ENCODE results near the gene UNC93A.

DNA sequence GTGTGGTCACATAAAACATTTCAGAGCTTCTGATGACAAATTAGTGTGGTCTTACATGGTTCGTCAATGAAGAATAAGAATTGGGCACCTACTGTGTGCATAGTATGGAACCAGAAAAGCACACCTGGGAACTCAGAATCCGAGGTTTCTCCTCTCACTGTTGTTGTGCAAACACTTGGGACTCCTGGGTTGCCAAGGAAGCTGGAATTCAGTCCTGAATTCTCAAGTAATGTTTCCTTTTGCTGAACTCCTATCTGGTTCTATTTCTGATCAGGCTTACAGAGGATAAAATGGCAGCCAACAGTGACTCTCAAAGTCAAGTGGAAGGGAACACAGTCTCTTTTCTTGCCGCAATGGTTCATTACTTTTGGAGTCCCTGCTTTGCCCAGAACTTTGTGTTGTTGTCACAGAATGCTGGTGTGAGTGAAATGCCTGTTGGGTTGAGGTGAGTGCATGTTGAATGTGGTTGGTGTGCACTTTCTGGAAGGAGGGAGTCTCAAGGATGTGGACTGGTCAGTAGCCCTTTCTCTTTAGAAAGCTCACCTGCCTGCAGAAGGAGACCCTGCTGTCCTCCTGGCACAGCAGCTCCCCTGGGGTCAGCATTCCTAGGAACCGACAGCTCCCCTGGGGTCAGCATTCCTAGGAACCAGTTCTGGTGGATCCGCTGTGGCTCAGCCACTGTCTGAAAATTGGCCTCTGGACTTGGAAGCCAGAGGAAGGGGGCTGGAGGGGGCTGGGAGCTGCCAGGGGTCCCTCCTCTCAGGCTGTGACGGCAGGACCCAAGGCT is 1.4 kb downstream of the UNC93A start:
- TF ChIP-seq, protein P1, sequence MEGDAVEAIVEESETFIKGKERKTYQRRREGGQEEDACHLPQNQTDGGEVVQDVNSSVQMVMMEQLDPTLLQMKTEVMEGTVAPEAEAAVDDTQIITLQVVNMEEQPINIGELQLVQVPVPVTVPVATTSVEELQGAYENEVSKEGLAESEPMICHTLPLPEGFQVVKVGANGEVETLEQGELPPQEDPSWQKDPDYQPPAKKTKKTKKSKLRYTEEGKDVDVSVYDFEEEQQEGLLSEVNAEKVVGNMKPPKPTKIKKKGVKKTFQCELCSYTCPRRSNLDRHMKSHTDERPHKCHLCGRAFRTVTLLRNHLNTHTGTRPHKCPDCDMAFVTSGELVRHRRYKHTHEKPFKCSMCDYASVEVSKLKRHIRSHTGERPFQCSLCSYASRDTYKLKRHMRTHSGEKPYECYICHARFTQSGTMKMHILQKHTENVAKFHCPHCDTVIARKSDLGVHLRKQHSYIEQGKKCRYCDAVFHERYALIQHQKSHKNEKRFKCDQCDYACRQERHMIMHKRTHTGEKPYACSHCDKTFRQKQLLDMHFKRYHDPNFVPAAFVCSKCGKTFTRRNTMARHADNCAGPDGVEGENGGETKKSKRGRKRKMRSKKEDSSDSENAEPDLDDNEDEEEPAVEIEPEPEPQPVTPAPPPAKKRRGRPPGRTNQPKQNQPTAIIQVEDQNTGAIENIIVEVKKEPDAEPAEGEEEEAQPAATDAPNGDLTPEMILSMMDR (IDR thresholded peaks at IDR 0.05; ENCODE audit: borderline replicate concordance, extremely low read depth, low read length, poor library complexity, severe bottlenecking) = no peak
- TF ChIP-seq EZH2 (IDR thresholded peaks at IDR 0.05; ENCODE audit: borderline replicate concordance, low read depth, low read length, severe bottlenecking) = no peak
